H1 (cell line): ENCODE results near the gene TSPEAR. TPM values are rescaled to one million over a fixed set of nuclear protein-coding genes. Genes with fewer than 3 reads are reported as not detected.

Experiments
- ASH2L ChIP-seq: fragments of 200-600, 300-600 bp; sonication (generic); IDR thresholded peaks from one replicate; pipeline ENCODE4 v1.7.1; 2017; ENCODE audit warnings: low read length
- CBX5 ChIP-seq: fragments of 300-800, 300-1000 bp; sonication (generic); IDR thresholded peaks from 2 replicates; pipeline ENCODE4 v1.7.1; 2016; ENCODE audit warnings: antibody characterized with exemption, low read length, low read depth
- EGR1 ChIP-seq: IDR thresholded peaks from 2 replicates; pipeline ENCODE4 v1.6.1; 2011; ENCODE audit warnings: low read depth, low read length, borderline replicate concordance
- HDAC6 ChIP-seq: IDR thresholded peaks from one replicate; pipeline ENCODE4 v1.7.1; 2012; ENCODE audit warnings: low read depth, mild to moderate bottlenecking, inconsistent platforms, low read length, moderate library complexity
- NRF1 ChIP-seq: IDR thresholded peaks from 2 replicates; pipeline ENCODE4 v1.6.1; 2011; ENCODE audit warnings: mild to moderate bottlenecking, low read depth, low read length, improper control_type of control experiment
- SIRT6 ChIP-seq: IDR thresholded peaks from one replicate; pipeline ENCODE4 v1.7.1; 2012; ENCODE audit warnings: low read length, inconsistent platforms
- SP1 ChIP-seq: IDR thresholded peaks from 2 replicates; pipeline ENCODE4 v1.6.1; 2011; ENCODE audit warnings: low read depth, low read length
- TAF7 ChIP-seq: optimal IDR thresholded peaks from 2 replicates; pipeline ENCODE3; 2011; ENCODE audit warnings: low read depth, mild to moderate bottlenecking, inconsistent platforms, low read length, moderate library complexity, borderline replicate concordance
- polyA plus RNA-seq, 7 experiments: library from polyadenylated mRNA; depleted of rRNA in 3 of 7; stranded (reverse) in 5 of 7; unstranded in 2 of 7; fragments of >200 nt in 5 of 7; fragments of 200-250 nt in 2 of 7; gene quantifications; 1 replicate in 5 of 7; 2 replicates in 1 of 7; 4 replicates in 1 of 7; pipeline versions ENCODE4 v1.2.1 to v1.2.3, GENCODE V29; 2011 to 2013; ENCODE audit warnings: missing spikeins in 2 of 7, mixed read lengths in 2 of 7
- total RNA-seq: library from RNA; stranded (reverse); fragmentation: NEBNext Ultra II Directional; extraction: Animal tissue kit (Norgen Biotek cat#: 25700); gene quantifications from 2 replicates; pipeline ENCODE4 v1.2.1, GENCODE V29; 2021
- TF ChIP-seq, protein P1 (sequence below): IDR thresholded peaks from 2 replicates; pipeline ENCODE4 v1.6.1; 2012; ENCODE audit warnings: low read length, inconsistent platforms

TSPEAR gene
- total and polyA plus RNA-seq, 2 of the 8 experiments (the other 6 are each of a cell fraction or from before 2014, with no cell fraction given): 0.58 to 0.89 TPM

GRCh38 chr21:44756423-44757185 is 45.2 kb upstream of the TSPEAR start (continued):
- TF ChIP-seq SP1 (no peak), HDAC6 (no peak), ASH2L (no peak), EGR1 (no peak), NRF1 (no peak), TAF7 (no peak), SIRT6 (no peak), CBX5 (no peak)
- TF ChIP-seq, protein P1, sequence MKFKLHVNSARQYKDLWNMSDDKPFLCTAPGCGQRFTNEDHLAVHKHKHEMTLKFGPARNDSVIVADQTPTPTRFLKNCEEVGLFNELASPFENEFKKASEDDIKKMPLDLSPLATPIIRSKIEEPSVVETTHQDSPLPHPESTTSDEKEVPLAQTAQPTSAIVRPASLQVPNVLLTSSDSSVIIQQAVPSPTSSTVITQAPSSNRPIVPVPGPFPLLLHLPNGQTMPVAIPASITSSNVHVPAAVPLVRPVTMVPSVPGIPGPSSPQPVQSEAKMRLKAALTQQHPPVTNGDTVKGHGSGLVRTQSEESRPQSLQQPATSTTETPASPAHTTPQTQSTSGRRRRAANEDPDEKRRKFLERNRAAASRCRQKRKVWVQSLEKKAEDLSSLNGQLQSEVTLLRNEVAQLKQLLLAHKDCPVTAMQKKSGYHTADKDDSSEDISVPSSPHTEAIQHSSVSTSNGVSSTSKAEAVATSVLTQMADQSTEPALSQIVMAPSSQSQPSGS: no peak
